Measurements from ENCODE around the gene KCNQ2.

The KCNQ2 gene

GRCh38 chr20:63469713-63470101, 2.7 kb downstream of the KCNQ2 start:
- DNase-seq, result no peak

- DNase-seq, result no peak
Measured at GRCh38 chr20:63469019-63469712, 3.3 kb downstream of the KCNQ2 start.

DNA sequence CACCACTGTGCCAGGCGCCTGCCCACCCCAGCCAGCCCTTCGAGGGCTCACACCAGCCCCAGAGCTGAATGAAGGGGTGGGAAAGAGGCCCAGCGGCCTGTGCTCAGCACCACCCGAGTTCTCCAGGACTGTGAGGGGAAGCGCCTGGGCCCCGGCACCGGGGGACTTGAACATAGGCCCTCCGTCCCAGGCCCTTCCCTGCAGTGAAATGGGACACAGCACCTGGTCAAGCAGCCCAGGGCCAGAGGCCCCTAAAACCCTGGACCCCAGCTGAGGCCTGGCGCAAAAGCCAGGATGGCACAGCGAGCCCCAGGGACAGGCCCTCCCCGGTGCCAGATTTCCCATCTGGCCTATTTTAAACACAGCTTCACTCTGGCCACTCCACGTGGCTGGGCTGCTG, 4.0 kb downstream of the KCNQ2 start:
- DNase-seq, result no peak

DNA sequence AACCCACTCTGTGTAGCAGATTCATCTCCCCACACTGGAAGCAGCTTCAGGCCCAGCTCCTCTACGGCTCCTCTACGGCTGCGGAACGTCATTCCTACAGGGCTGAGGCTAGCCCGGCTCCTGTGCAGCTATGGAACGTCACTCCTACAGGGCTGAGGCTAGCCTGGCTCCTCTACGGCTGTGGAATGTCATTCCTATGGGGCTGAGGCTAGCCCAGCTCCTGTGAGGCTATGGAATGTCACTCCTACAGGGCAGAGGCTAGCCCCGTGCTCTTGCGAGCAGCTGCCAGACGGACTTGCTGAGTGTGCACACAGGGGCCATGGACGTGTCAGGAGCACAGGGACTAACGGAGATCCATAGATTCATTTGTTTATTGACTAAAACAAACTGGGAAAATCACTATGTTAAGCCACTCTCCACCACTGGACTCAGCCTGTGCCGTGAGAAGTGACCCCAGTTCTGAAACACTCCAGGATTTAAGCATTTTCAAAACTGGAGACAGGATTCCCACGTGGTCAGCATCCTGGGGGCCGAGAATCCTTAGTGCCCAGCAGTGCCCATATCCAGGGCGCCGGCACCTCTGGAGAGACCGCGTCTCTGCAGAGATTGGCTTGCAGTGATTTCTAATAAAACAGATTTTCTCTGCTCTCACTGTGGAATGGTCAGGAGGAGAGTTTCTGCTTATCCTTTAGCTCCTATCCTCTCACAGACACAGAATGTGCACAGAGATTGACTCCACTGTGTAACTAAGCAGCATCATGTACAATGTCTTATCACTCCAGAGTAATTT, 5.0 kb downstream of the KCNQ2 start:
- no peak for DNase-seq

DNA sequence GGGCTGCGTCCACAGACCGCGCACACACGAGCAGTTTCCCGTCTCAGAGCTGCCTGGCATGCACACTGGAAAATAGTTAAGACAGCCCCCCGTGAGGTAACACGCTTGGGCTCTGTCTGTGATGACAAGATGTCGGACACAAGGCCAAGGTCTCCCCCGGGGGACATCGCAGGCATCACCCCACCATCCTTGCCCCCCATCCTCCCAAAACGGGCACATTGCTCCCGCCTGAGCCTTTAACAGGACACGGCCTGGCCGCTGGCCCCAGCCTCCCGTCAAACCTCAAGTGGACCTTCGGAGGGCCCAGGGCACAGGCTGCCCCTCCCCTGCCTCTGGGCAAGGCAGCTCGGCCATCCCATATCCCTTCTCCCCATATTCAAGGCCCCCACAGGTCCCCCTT, 5.6 kb downstream of the KCNQ2 start:
- DNase-seq, result no peak

DNA sequence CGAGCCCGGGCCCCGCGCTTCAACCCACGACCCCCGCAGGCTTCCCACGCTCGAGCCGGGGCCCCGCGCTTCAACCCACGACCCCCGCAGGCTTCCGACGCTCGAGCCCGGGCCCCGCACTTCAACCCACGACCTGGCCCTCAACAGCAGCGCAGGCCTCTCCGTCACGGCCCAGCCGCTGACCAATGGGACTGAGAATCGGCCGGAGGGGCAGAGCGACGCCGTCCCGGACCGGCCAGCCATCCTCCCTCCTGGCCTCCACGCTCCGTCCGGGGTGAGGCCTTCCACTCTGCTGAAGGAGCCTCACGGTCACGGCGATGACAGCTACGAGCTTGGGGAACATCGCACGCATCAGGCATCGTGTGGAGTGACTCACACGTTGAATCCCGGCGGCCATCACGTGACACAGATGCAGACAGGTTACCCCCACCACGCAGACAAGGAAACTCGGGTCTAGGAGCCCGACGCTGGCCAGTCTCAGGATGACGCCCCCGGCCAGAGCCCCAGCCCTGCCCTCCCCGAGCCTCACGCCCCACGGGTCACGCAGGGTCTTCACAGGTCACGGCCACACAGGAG, 6.1 kb downstream of the KCNQ2 start:
- no peak for DNase-seq

DNA sequence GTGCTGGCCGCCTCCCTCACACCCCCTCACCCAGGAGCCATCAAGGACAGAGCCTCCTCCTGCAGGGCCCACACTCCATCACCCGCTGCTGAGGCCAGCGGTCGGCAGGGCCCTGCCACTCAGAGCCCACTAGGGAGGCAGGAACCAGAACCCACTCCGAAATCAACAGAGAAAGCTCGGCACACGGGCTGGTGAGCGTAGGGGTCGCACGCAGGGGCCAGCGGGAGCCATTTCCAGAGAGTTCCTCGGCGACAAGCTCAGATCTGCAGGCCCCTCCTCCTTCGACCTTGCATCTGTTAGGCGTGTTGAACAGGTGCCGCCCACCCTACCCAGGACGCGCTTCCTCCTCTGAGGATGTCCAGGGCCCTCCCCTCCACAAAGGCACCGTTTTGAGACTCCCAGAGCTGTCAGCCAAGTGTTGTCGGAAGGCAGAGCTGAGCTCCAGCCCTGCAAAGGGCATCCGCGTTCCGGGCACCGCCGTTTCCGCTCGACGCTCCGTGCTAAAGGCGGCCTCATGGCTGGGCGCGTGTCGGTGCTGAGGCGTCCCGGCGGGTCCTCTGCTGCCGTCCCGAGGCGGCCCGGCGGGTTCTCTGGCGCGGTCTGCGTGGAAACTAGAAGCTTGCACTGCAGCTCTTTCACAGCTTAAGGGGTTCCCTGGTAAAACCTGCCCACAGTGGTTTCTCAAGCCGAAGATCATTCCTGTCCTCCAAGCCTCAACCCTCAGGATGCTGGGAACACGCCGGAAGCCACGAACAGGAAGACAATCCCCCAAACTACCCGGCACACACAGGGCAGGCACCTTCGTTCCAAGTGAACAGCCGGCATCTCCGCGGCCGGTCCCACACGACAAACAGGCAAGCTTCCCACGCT, 6.8 kb downstream of the KCNQ2 start:
- DNase-seq, result no peak

GRCh38 chr20:63464289-63464635, 8.2 kb downstream of the KCNQ2 start:
- no peak for DNase-seq

DNA sequence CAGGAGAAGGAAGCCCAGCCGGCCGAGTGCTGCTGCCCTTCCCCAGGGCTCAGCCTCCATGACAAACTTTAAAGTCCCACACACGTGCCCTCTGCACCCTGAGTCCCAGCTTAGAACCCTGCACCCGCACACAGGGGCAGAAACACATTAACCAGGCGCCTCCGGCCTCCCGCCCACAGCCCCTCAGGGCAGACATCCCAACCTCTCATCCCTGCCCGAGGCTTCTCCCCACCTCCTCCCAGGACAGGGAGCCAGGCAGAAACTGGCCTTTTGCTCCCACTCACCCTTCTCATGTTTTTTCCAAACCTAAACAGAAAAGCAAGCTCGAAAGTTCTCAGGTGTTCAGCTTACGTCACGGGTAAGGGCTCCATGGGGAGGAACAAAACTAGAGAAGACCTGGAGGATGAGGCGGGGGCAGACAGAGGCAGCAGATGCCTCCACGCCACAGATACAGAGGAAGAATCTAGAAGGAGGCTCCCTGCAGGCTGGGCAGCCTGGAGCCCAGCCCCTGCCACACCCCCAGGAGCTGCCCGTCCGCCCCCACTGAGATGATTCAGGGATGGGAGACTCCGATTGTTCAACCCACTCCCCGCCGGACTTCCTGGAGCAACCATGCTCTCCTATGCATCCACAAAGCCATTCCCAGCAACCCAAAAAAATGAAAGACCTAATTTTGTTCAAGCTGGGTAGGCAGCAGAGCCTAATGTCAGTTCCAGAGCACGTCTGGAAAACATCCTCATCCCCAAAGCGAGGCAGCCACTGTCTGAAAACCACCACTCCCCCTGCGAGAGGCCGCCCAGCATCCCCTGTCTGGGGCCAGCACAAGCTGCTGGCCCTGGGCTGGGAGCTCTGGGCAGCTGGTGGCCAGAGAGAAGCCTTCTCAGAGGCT, 8.8 kb downstream of the KCNQ2 start:
- DNase-seq, result no peak

- DNase-seq, result no peak
Measured at GRCh38 chr20:63462244-63462643, 10.2 kb downstream of the KCNQ2 start.

GRCh38 chr20:63461104-63461763, 11.2 kb downstream of the KCNQ2 start:
- no peak for DNase-seq

GRCh38 chr20:63459070-63459380, 13.4 kb downstream of the KCNQ2 start:
- no peak for DNase-seq

DNA sequence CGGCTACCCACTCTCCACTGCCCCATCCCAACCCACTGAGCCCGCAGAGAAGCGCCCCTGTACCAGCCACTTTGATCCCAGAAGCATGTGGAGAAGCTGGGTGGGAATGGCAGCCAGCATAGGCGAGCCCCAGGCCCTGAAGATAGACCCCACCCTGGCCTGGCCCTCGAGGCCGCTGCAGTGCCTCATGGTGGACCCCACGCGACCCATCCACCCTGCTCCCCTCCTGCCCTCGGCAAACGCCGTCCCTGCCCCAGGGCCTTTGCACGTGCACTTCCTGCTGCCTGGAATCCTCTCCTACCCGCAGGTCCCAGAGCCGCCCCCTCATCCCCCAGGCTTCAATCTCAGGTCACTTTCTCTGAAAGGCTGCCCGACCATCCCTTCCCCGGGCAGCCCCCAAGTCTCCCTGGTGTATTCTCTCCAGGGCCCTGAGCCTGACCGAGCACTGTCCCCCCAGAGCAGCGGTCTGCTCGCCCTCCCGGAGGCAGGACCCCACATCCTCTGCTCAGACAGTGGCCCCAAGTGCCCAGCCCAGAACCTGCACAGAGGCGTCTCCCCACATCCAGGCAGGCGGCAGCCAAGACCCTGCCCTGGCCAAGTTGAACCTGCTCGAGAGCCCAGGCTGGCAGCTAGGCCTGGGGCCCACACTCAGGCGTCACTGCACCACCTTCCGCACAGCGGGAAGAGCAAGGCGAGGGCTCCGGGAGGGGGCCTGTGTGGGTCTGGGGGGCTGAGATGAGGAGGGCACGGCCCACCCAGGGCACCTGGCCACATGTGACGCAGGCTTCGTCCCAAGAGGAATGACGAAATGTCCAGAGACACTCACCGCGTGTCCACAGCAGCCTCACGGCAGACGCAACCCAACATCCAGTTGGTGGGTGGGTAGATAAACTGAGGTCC, 14.0 kb downstream of the KCNQ2 start:
- no peak for DNase-seq

DNA sequence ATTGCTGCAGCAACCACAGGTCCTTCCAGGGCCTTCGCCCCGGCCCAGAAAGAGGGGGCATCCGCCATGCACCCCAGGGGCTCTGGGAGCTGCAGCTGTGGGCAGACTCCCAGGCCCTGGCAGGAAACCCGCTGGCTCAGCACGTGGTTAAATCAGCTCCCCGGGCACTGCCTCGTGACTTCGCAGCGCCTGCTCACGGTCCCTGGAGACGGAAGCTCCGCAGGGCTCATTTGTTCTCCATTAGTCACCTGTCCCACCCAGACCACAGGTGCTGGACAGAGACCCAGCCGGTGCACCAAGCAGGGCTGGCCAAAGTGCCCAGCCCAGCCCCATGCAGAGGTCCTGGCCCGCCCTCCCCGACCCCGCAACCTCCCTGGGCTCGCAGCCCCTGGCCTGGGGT, 14.7 kb downstream of the KCNQ2 start:
- peak in 1 of 2 experiments; percentile 24 for DNase-seq

DNA sequence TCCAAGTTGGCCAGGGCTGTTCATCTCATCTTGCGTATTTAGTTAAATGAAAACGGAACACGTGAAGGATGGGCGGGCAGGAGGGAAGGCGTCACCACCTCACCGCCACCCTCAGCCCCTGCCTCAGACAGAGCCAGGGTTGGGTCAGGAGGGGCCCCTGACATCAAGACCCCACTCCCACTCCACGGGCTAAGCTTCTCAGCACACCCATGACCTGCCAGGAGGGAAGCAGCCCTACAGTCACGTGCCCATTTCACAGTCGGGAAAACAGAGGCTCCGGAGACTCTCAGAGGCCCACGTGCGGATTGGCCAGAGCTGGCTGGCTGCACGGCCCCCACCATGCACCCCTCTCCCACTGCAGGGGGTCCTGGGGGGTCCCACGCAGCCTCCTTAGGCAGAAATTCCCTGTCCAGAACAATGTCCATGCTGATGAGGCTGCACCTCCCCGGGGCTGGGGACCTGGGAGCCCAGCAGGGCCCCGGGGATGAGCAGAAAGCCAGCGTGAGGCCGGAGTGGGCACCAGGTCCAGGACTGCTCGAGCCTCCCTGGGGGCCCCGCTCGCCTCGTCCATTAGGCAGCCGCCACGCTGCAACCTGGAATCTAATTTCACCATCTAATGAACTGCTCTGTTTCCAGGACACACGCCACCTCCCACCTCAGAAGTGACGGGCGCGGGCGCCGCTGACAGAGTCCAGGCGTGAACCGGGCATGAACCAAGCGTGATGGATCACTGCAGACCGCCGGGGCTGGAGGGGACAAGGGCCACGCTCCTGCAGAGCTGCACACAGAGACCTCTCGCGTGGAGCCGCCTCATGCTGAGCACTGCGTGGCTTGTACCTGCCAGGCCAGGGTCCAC, 15.8 kb downstream of the KCNQ2 start:
- no peak for DNase-seq

- no peak for DNase-seq
Measured at GRCh38 chr20:63455568-63455859, 16.9 kb downstream of the KCNQ2 start.

DNA sequence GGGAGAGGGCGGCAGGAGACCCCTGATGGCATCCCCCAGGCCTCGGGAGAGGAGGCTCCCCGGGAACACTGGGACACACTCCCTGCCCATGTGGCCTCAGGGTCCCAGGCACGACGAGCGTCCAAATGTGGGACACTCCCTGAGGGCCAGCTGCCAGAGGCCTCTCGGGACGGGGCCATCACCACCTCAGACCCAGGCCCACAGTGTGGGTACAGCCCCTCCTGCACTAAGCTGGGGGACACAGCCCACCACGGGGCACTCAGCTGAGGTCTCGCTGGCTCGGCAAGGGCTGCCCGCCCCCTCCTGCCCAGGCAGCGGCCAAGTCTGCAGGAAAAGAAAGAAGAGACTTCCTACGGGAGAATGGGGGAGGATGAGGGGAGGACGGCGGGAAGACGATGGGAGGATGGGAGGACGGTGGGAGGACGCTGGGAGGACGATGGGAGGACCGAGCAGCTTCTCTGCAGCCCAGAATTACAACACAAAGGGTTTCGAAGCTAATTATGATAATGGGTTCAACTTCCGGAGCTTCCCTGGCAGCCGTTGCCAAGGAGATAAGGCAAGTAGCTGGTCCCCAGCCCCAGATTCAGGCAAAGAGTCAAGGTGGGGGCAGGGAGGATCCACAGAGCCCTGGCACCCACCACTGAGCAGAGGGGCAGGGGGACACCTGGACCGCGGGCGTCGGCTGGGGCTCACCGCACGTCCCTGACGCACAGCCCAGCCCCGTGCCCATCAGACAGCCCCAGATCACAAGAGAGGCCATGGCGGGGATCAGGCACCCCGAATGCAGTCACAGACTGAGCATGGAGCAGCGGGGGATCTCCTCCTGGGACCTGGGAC, 17.5 kb downstream of the KCNQ2 start:
- DNase-seq, result no peak

- peak; percentile 43 to 45 for DNase-seq
Measured at GRCh38 chr20:63452821-63453523, 19.5 kb downstream of the KCNQ2 start.

Data from SHP77 (cell line).